SK-N-SH treated with all-trans-retinoic acid at 6 μM for 48 hours (cell line): ENCODE data around the gene LINC00237.

ENCODE experiments used
- ATAC-seq: fragments of 200-7000 bp; cut with Tn5 transposase; 3 replicates; pipeline ENCODE4 v1.9.1; 2020; ENCODE audit warnings: mild to moderate bottlenecking, moderate library complexity
- ARNTL ChIP-seq: fragments of 450-650 bp; formaldehyde crosslinking; IDR thresholded peaks from 2 replicates; pipeline ENCODE4 v1.5.0; 2020; ENCODE audit warnings: low read depth, mild to moderate bottlenecking, moderate library complexity, borderline replicate concordance
- BACH2 ChIP-seq: fragments of 250-450 bp; sonication (Bioruptor Pico); IDR thresholded peaks from 2 replicates; pipeline ENCODE4 v1.9.0; 2021; ENCODE audit warnings: mild to moderate bottlenecking, borderline replicate concordance
- CSDC2 ChIP-seq: fragments of 250-450 bp; sonication (Bioruptor Pico); IDR thresholded peaks from 2 replicates; pipeline ENCODE4 v1.5.0; 2020; ENCODE audit warnings: mild to moderate bottlenecking, moderate library complexity
- CSRNP3 ChIP-seq: fragments of 250-450 bp; sonication (Bioruptor Pico); IDR thresholded peaks from 2 replicates; pipeline ENCODE4 v1.5.1; 2021; ENCODE audit warnings: mild to moderate bottlenecking, moderate library complexity
- ESRRG ChIP-seq: fragments of 250-450 bp; sonication (Bioruptor Pico); IDR thresholded peaks from 2 replicates; pipeline ENCODE4 v1.6.1; 2021; ENCODE audit warnings: mild to moderate bottlenecking
- GLIS3 ChIP-seq: fragments of 250-450 bp; sonication (Bioruptor Pico); IDR thresholded peaks from 2 replicates; pipeline ENCODE4 v1.5.0; 2020; ENCODE audit warnings: mild to moderate bottlenecking, moderate library complexity
- ISL1 ChIP-seq: fragments of 250-450 bp; sonication (Bioruptor Pico); IDR thresholded peaks from 2 replicates; pipeline ENCODE4 v2.1.2; 2022; ENCODE audit warnings: mild to moderate bottlenecking, moderate library complexity
- OSR1 ChIP-seq: fragments of 250-450 bp; sonication (Bioruptor Pico); IDR thresholded peaks from 2 replicates; pipeline ENCODE4 v1.8.0; 2022; ENCODE audit warnings: moderate library complexity, mild to moderate bottlenecking, inconsistent platforms
- PATZ1 ChIP-seq: fragments of 250-450 bp; sonication (Bioruptor Pico); IDR thresholded peaks from 2 replicates; pipeline ENCODE4 v1.8.0; 2020; ENCODE audit warnings: mild to moderate bottlenecking, moderate library complexity, borderline replicate concordance
- POU6F1 ChIP-seq: fragments of 250-450 bp; sonication (Bioruptor Pico); IDR thresholded peaks from 2 replicates; pipeline ENCODE4 v1.8.0; 2021; ENCODE audit warnings: low read depth, mild to moderate bottlenecking, moderate library complexity, borderline replicate concordance
- PPARA ChIP-seq: fragments of 250-450 bp; sonication (Bioruptor Pico); IDR thresholded peaks from 2 replicates; pipeline ENCODE4 v1.5.0; 2020; ENCODE audit warnings: mild to moderate bottlenecking, borderline replicate concordance
- RARB ChIP-seq: fragments of 250-450 bp; sonication (Bioruptor Pico); IDR thresholded peaks from 2 replicates; pipeline ENCODE4 v1.8.0; 2021; ENCODE audit warnings: mild to moderate bottlenecking, moderate library complexity
- SNAI2 ChIP-seq: fragments of 250-450 bp; sonication (Bioruptor Pico); IDR thresholded peaks from 2 replicates; pipeline ENCODE4 v1.5.0; 2020; ENCODE audit warnings: mild to moderate bottlenecking, moderate library complexity
- TCF4 ChIP-seq: fragments of 250-450 bp; sonication (Bioruptor Pico); IDR thresholded peaks from 2 replicates; pipeline ENCODE4 v1.8.0; 2021; ENCODE audit warnings: mild to moderate bottlenecking, moderate library complexity, borderline replicate concordance
- TOX ChIP-seq: fragments of 250-450 bp; sonication (Bioruptor Pico); IDR thresholded peaks from 2 replicates; pipeline ENCODE4 v1.8.0; 2021; ENCODE audit warnings: mild to moderate bottlenecking, moderate library complexity, borderline replicate concordance
- TSHZ2 ChIP-seq: fragments of 250-450 bp; sonication (Bioruptor Pico); IDR thresholded peaks from 2 replicates; pipeline ENCODE4 v1.5.0; 2020; ENCODE audit warnings: mild to moderate bottlenecking, moderate library complexity
- ZC3H10 ChIP-seq: fragments of 250-450 bp; sonication (Bioruptor Pico); IDR thresholded peaks from 2 replicates; pipeline ENCODE4 v1.5.1; 2021; ENCODE audit warnings: mild to moderate bottlenecking, moderate library complexity
- ZFP3 ChIP-seq: fragments of 250-450 bp; sonication (Bioruptor Pico); IDR thresholded peaks from 2 replicates; pipeline ENCODE4 v1.5.0; 2020; ENCODE audit warnings: mild to moderate bottlenecking, moderate library complexity
- ZFP30 ChIP-seq: fragments of 450-650 bp; formaldehyde crosslinking; IDR thresholded peaks from 2 replicates; pipeline ENCODE4 v1.5.0; 2022; ENCODE audit warnings: mild to moderate bottlenecking, moderate library complexity
- ZNF565 ChIP-seq: fragments of 450-650 bp; formaldehyde crosslinking; conservative IDR thresholded peaks from 2 replicates; pipeline ENCODE4 v1.5.0; 2020; ENCODE audit warnings: low read depth, mild to moderate bottlenecking, moderate library complexity
- ZNF70 ChIP-seq: fragments of 450-650 bp; formaldehyde crosslinking; IDR thresholded peaks from 2 replicates; pipeline ENCODE4 v1.5.0; 2020; ENCODE audit warnings: mild to moderate bottlenecking, moderate library complexity
- ZNF8 ChIP-seq: fragments of 450-650 bp; formaldehyde crosslinking; IDR thresholded peaks from 2 replicates; pipeline ENCODE4 v1.5.0; 2020; ENCODE audit warnings: mild to moderate bottlenecking, moderate library complexity

Gene LINC00237

GRCh38 chr20:21129861-21130260 lies 23.7 kb upstream of the LINC00237 start:
- ATAC-seq, result no peak
- TF ChIP-seq ZNF565 (no peak), OSR1 (CRISPR knock-in tag) (no peak), ZC3H10 (CRISPR knock-in tag) (no peak), TSHZ2 (CRISPR knock-in tag) (no peak), RARB (no peak), ISL1 (CRISPR knock-in tag) (no peak), ZNF70 (CRISPR knock-in tag) (no peak), ZNF8 (no peak), TOX (CRISPR knock-in tag) (no peak), ESRRG (no peak), POU6F1 (no peak), ZFP3 (CRISPR knock-in tag) (no peak), TCF4 (CRISPR knock-in tag) (no peak), CSDC2 (CRISPR knock-in tag) (no peak), ARNTL (CRISPR knock-in tag) (no peak)

- ATAC-seq, result no peak
- TF ChIP-seq ZC3H10 (CRISPR knock-in tag) (no peak), ISL1 (CRISPR knock-in tag) (no peak), SNAI2 (CRISPR knock-in tag) (no peak), ZFP30 (no peak), ZNF70 (CRISPR knock-in tag) (no peak), PATZ1 (CRISPR knock-in tag) (no peak), CSRNP3 (CRISPR knock-in tag) (no peak), TCF4 (CRISPR knock-in tag) (no peak), PPARA (no peak), GLIS3 (CRISPR knock-in tag) (no peak), ARNTL (CRISPR knock-in tag) (no peak), TSHZ2 (CRISPR knock-in tag) (no peak), CSDC2 (CRISPR knock-in tag) (no peak), BACH2 (no peak), ZFP3 (CRISPR knock-in tag) (no peak), OSR1 (CRISPR knock-in tag) (no peak), ESRRG (no peak), POU6F1 (no peak)
Measured at GRCh38 chr20:21127201-21127981, 21.2 kb upstream of the LINC00237 start.
